ENCODE measurements around the gene BMP6.

DNA sequence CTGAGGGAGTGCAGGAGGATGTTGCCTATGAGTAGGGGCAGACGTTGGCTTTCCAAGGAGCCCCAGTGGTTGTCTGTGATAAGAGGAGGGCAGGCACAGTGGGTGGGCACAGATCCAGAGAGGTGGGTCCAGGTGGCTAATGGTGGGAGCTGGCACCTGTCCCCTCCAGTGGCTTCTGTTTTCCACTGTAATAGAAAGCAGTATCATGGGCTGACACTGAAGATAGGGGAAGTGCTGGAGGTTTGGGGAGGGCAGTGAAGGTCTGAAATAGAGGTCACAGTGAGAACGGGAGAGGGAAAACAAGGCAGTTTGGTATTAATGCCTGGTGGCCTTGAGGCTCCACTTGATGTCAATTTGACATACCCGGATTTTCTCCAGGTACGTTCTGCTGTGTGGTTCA lies 195.1 kb downstream of the BMP6 start:
- no peak for TF ChIP-seq POLR2A (IDR thresholded peaks at IDR 0.05)
- TF ChIP-seq, protein P1, sequence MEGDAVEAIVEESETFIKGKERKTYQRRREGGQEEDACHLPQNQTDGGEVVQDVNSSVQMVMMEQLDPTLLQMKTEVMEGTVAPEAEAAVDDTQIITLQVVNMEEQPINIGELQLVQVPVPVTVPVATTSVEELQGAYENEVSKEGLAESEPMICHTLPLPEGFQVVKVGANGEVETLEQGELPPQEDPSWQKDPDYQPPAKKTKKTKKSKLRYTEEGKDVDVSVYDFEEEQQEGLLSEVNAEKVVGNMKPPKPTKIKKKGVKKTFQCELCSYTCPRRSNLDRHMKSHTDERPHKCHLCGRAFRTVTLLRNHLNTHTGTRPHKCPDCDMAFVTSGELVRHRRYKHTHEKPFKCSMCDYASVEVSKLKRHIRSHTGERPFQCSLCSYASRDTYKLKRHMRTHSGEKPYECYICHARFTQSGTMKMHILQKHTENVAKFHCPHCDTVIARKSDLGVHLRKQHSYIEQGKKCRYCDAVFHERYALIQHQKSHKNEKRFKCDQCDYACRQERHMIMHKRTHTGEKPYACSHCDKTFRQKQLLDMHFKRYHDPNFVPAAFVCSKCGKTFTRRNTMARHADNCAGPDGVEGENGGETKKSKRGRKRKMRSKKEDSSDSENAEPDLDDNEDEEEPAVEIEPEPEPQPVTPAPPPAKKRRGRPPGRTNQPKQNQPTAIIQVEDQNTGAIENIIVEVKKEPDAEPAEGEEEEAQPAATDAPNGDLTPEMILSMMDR (IDR thresholded peaks at IDR 0.05 in 4 of 5, conservative IDR thresholded peaks at IDR 0.05 in 1 of 5) = no peak

All from gastrocnemius medialis (tissue), 4 donors.